Endothelial cell of umbilical vein (primary cell): ENCODE data around the gene TMEM94.
"Not testable (repeated sequence)": the region's sequence is repeated elsewhere in the genome, so short reads cannot be mapped to it uniquely, and the experiment has no call there.

Experiments
- CTCF ChIP-seq, 2 donors: IDR thresholded peaks; 1 replicate in 1 of 2; 2 replicates in 1 of 2; pipeline ENCODE4 v1.5.1; 2011; ENCODE audit warnings: low read length in 2 of 2, mild to moderate bottlenecking in 2 of 2, moderate library complexity in 2 of 2, control low read depth in 1 of 2, inconsistent platforms in 1 of 2, low read depth in 1 of 2; ENCODE audit not compliant: insufficient read depth in 1 of 2; ENCODE audit errors: extremely low read depth in 1 of 2
- EZH2 ChIP-seq: IDR thresholded peaks from 2 replicates; pipeline ENCODE4 v1.6.1; 2012; ENCODE audit warnings: borderline replicate concordance, low read depth, mild to moderate bottlenecking, moderate library complexity, low read length, inconsistent platforms; ENCODE audit not compliant: severe bottlenecking
- JUN ChIP-seq: IDR thresholded peaks from 2 replicates; pipeline ENCODE4 v1.6.1; 2011; ENCODE audit warnings: borderline replicate concordance, low read depth; ENCODE audit not compliant: insufficient read length, insufficient read depth
- MAX ChIP-seq: IDR thresholded peaks from 2 replicates; pipeline ENCODE4 v1.6.1; 2011; ENCODE audit not compliant: insufficient read depth, insufficient read length
- MYC ChIP-seq: IDR thresholded peaks from one replicate; pipeline ENCODE4 v1.6.1; 2011; ENCODE audit warnings: mild to moderate bottlenecking, low read depth, low read length
- POLR2A ChIP-seq: IDR thresholded peaks from 2 replicates; pipeline ENCODE4 v1.6.1; 2012; ENCODE audit warnings: low read depth, mild to moderate bottlenecking, control low read depth, low read length
- POLR2AphosphoS5 ChIP-seq: IDR thresholded peaks from 2 replicates; pipeline ENCODE4 v1.6.1; 2012; ENCODE audit warnings: low read depth, mild to moderate bottlenecking, control low read depth, low read length, moderate library complexity; ENCODE audit not compliant: insufficient read depth

GRCh38 chr17:75454672-75455071 is 1.8 kb upstream of the TMEM94 start:
- not testable (repeated sequence) for TF ChIP-seq POLR2A; EZH2; CTCF (IDR thresholded peaks at IDR 0.05; ENCODE audit: extremely low read depth in 1 of 2, insufficient read depth in 1 of 2, low read depth in 1 of 2, low read length in 2 of 2); MYC; JUN; POLR2AphosphoS5; MAX
